Muscle of leg (tissue), 16 donors: Measurements from ENCODE around the gene NR2E3. TPM values are rescaled to one million over a fixed set of nuclear protein-coding genes. Genes with fewer than 3 reads are reported as not detected.

Source experiments
- DNase-seq: peaks from one replicate; pipeline ENCODE4 v3.0.0; 2013
- H3K27ac ChIP-seq: one replicate; pipeline ENCODE4 v1.5.1; 2013; ENCODE audit warnings: mild to moderate bottlenecking, low read length, control low read depth
- H3K27me3 ChIP-seq: one replicate; pipeline ENCODE4 v1.6.1; 2013; ENCODE audit warnings: low read length; ENCODE audit not compliant: control insufficient read depth, insufficient read depth
- H3K36me3 ChIP-seq: one replicate; pipeline ENCODE4 v1.6.1; 2013; ENCODE audit warnings: low read length; ENCODE audit not compliant: control insufficient read depth, insufficient read depth
- H3K4me1 ChIP-seq: one replicate; pipeline ENCODE4 v1.6.1; 2013; ENCODE audit warnings: low read length; ENCODE audit not compliant: control insufficient read depth, insufficient read depth
- H3K4me3 ChIP-seq: one replicate; pipeline ENCODE4 v1.5.1; 2013; ENCODE audit warnings: low read length, control low read depth
- H3K9me3 ChIP-seq: replicated peaks from 2 replicates; pipeline ENCODE4 v1.6.1; 2013; ENCODE audit warnings: low read depth, low read length; ENCODE audit not compliant: control insufficient read depth
- WGBS: methylation state at CpG from one replicate; pipeline ENCODE4 v1.1.5; 2013; ENCODE audit warnings: missing lambda C conversion rate; ENCODE audit not compliant: insufficient coverage; 5-methylcytosine and 5-hydroxymethylcytosine counted together
- long read RNA-seq, 11 donors: transcript quantifications; one replicate each; lab custom pipeline, GENCODE V29; 2026
- polyA plus RNA-seq, 8 donors: library from polyadenylated mRNA; unstranded; fragments of 120-200 nt; gene quantifications; one replicate each; pipeline versions ENCODE4 v1.2.1 to v1.2.3, GENCODE V29; 2013; ENCODE audit warnings: inconsistent platforms in 1 of 8, low replicate concordance in 1 of 8; ENCODE audit not compliant: insufficient read length in 8 of 8, insufficient read depth in 1 of 8
- total RNA-seq: library from RNA; stranded (reverse); fragments of 120-200 nt; gene quantifications from one replicate; pipeline ENCODE4 v1.2.4, GENCODE V29; 2013

Gene NR2E3
- 3.4 TPM for total RNA-seq
- polyA plus RNA-seq = 1 to 10 TPM; 2.3 to 7.8 (median 3.9) TPM
- long read RNA-seq, donor 1 = 0 reads
- long read RNA-seq, donor 2 = 0 reads
- long read RNA-seq, donor 3 = 0 reads
- long read RNA-seq, donor 4 = 0 reads
- long read RNA-seq, donor 5 = 0 reads
- long read RNA-seq, donor 6 = 0 reads
- long read RNA-seq, donor 7 = 0 reads
- long read RNA-seq, donor 8 = 0 reads
- long read RNA-seq, donor 9 = 0 reads
- long read RNA-seq, donor 10 = 0 reads
- long read RNA-seq, donor 11 = 0 reads

- H3K4me3 ChIP-seq = no peak within 1 kb of the TSS
- H3K36me3 ChIP-seq = no peaks in the 10 kb centered on the region
- peaks cover 81% of the 10 kb centered on the region for H3K4me1 ChIP-seq
- H3K9me3 ChIP-seq = no peaks in the 10 kb centered on the region
- WGBS = 40% methylated on average over 14 of the region's 16 CpGs
- no peaks in the 10 kb centered on the region for H3K27me3 ChIP-seq
- no peak for DNase-seq
- H3K27ac ChIP-seq = no peak within 1 kb of the TSS
Measured at GRCh38 chr15:71810256-71811035, at the start of gene NR2E3. Gene NR2E3 (plus strand): TSS chr15:71810554. CDS start chr15:71810744, 190 bp downstream.

DNA sequence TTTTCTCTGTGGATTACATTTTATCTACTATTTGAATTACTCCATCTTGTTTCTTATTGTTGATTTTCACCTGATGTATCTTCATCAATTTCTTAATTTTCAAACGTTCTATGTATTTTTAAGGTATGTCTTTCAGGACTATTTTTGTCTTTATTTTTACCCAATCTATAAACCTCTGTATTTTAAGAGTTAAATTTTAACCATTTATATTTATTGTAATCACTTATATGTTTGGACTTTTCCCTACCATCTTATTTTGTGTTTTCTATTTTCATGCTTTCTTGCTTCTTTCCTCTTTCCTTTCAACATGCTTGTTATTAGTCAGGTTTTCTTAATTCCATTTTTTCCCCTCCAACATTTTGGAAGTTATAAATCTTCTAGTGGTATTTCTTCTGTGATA is 49.5 kb upstream of the NR2E3 start:
- Histone ChIP-seq H3K4me3 (no peak overlapping the region), H3K36me3 (peaks cover 9% of the 10 kb centered on the region), H3K4me1 (peaks cover 3% of the 10 kb centered on the region), H3K9me3 (peaks cover 8% of the 10 kb centered on the region), H3K27me3 (no peaks in the 10 kb centered on the region), H3K27ac (no peak overlapping the region)
- no CpG with 5 or more reads among the region's 1 CpG for WGBS
- no peak for DNase-seq

DNA sequence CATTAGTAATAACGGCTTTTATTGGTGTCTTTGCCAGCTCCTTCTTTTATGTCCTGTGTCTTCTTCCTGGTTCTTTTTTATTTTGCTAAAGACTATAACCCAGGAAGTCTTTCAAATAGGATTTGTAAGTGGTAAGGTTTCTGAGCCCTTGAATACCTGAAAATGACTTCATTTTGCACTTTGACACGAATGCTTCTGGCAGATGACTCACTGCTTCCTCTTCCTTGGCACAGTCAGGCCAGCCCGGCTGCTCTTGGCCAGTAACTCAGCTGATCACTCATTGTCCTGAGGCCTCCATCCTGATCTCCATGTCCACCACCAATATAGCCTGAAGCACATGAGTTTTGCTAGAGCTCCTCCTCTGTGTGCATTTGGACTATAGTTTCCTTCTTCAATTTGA is 48.7 kb upstream of the NR2E3 start:
- peak; percentile 23 for DNase-seq
- H3K9me3 ChIP-seq = peaks cover 8% of the 10 kb centered on the region
- H3K4me3 ChIP-seq = no peak overlapping the region
- H3K27ac ChIP-seq = no peak overlapping the region
- H3K36me3 ChIP-seq = peaks cover 9% of the 10 kb centered on the region
- WGBS = 56% methylated on average over 2 of the region's 3 CpGs
- H3K27me3 ChIP-seq = no peaks in the 10 kb centered on the region
- H3K4me1 ChIP-seq = peaks cover 3% of the 10 kb centered on the region

- no peak for DNase-seq
- peaks cover 2% of the 10 kb centered on the region for H3K9me3 ChIP-seq
- no peaks in the 10 kb centered on the region for H3K27me3 ChIP-seq
- H3K36me3 ChIP-seq = peaks cover 20% of the 10 kb centered on the region
- H3K4me1 ChIP-seq = no peaks in the 10 kb centered on the region
- H3K27ac ChIP-seq = no peak overlapping the region
- WGBS = no CpG with 5 or more reads among the region's 5 CpGs
- H3K4me3 ChIP-seq = no peak overlapping the region
Measured at GRCh38 chr15:71768184-71768583, 42.2 kb upstream of the NR2E3 start.

DNA sequence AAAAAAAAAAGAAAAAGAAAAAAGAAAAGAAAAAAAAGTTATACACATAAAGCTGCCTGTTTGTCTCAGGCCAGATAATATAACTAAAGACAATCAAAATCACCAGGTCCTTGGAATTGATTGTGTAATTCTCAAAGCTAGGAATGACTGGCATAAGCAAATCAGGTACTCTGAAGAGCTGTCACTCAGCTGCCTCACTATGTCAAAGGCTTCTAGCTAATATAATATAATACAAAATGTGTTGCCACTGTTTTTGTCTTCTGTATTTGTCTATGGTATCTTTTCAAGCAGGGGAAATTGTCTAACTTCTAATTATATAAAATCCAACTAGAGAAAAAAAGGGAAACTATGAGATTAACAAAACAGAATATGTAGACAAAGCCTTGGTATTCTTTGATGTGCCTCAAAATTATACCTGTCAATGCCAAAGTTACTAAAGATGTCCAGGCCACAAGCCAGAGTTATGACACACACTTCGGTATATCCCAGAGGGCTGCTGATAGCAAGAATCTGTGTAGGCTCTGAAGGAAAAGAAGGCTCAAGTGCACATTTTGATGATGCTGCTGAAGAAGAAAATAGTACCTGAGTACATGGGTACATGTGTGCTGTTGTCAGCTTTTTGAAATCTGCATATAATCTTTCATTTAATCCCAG is 37.0 kb upstream of the NR2E3 start:
- peaks cover 16% of the 10 kb centered on the region for H3K36me3 ChIP-seq
- H3K9me3 ChIP-seq = peaks cover 2% of the 10 kb centered on the region
- no peak overlapping the region for H3K4me3 ChIP-seq
- no peaks in the 10 kb centered on the region for H3K27me3 ChIP-seq
- H3K4me1 ChIP-seq = no peaks in the 10 kb centered on the region
- WGBS = no CpG with 5 or more reads among the region's 1 CpG
- H3K27ac ChIP-seq = no peak overlapping the region
- DNase-seq = no peak

- no peak overlapping the region for H3K27ac ChIP-seq
- no peak overlapping the region for H3K4me3 ChIP-seq
- H3K27me3 ChIP-seq = no peaks in the 10 kb centered on the region
- peaks cover 2% of the 10 kb centered on the region for H3K9me3 ChIP-seq
- H3K36me3 ChIP-seq = peaks cover 16% of the 10 kb centered on the region
- H3K4me1 ChIP-seq = peaks cover 2% of the 10 kb centered on the region
- no peak for DNase-seq
Measured at GRCh38 chr15:71775856-71776255, 34.5 kb upstream of the NR2E3 start.

DNA sequence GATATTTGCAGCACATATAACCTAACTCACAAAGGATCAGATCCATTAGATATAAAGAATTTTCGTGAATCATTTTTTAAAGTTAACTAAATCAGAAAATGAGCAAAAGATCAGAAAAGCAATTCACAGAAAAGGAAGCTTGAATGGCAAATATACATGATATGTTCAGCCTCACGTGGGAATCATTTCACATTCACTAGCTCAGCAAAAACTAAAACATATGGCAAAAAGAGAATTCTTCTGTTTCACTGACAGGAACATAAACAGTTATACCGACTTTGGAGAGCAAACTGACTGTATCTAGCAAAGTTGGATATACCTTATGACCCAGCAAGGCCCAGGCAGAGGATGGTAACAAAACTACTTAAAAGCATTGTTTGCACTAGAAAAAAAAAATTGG is 34.0 kb upstream of the NR2E3 start:
- Histone ChIP-seq H3K27me3 (no peaks in the 10 kb centered on the region), H3K27ac (no peak overlapping the region), H3K9me3 (peaks cover 2% of the 10 kb centered on the region), H3K36me3 (peaks cover 12% of the 10 kb centered on the region), H3K4me1 (peaks cover 2% of the 10 kb centered on the region), H3K4me3 (no peak overlapping the region)
- no CpG with 5 or more reads among the region's 3 CpGs for WGBS
- peak; percentile 28 for DNase-seq

DNA sequence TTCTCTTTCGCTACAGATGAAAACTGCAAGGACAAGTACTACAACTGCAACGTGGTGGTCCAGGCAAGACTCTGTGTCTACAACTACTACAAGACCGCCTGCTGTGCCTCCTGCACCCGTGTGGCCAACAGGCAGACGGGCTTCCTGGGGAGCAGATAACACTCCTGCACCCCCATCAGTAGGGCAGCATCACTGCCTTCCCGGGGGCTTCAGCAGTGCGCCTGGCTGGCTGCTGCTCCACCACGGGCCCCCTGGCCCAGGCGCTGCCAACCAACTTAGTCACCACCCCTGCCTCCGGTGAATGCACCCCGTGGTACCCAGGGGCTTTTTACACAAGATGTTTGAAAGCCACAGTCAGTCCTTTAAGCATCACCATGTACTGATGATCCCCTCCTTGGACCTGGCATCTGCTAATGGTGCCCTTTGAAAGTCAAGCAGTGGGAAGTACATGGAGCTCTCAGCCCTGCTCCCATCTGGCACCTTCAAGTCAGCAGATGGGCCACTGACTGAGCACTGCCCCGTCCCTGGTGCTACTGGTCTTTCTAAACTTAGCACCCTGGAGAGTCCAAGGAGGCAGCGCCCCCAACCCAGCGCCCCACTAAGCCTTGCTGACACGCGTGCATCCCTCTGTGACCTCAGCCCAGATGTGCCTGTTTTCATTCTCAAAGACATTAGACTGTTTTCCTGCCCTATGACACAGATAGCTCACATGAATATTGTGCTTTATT is 33.0 kb upstream of the NR2E3 start:
- H3K27me3 ChIP-seq = no peaks in the 10 kb centered on the region
- H3K9me3 ChIP-seq = no peaks in the 10 kb centered on the region
- WGBS = 81% methylated on average over 14 of the region's 16 CpGs
- no peak for DNase-seq
- peaks cover 2% of the 10 kb centered on the region for H3K4me1 ChIP-seq
- peaks cover 5% of the 10 kb centered on the region for H3K36me3 ChIP-seq
- no peak overlapping the region for H3K4me3 ChIP-seq
- H3K27ac ChIP-seq = no peak overlapping the region

DNA sequence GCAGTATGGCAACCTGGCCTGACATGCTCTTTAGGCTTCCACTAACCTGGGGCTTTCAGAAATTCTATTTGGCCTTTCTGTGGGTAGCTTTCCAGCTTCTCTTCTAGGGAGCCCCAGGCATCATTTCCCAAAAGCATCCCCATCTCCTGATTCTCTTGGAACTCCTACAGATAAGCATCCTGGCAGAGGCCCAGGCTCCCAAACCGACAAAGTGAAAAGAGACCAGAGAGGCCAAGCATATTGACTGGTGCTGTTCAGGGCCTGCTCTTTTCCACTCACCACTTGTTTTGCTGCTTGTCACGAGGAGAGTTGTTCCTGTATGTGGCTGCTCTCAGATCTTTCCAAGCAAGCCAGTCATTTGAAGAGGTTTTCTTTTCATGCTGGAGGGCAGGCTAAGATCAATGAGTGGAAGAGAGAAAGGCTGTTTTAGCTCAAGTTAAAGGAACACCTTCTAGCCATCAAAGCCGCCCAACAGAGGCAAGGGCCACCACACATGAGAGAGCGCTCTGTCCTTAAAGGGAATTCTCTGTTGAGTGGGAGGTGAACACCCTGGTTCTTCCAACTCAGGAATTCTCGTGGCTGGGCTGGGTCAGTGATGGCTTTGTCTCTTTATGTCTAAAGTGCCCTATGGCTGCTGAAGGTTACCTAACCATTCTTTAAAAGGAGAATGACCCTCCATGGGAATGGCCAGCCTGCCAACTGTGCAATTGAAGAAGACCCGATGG is 31.1 kb upstream of the NR2E3 start:
- DNase-seq = no peak
- Histone ChIP-seq H3K27ac (no peak overlapping the region), H3K4me1 (peaks cover 5% of the 10 kb centered on the region), H3K27me3 (no peaks in the 10 kb centered on the region), H3K9me3 (no peaks in the 10 kb centered on the region), H3K4me3 (no peak overlapping the region), H3K36me3 (peaks cover 5% of the 10 kb centered on the region)
- WGBS = 20% methylated on average over 1 of the region's 6 CpGs
